GM19239 (cell line): ENCODE results near the gene ALX3.
"Not testable (repeated sequence)": the region's sequence is repeated elsewhere in the genome, so short reads cannot be mapped to it uniquely, and the experiment has no call there.

Experiments used
- DNase-seq: peaks from one replicate; pipeline ENCODE4 v3.0.0; 2011; ENCODE audit warnings: low spot score; ENCODE audit not compliant: insufficient read length
- FAIRE-seq: peaks from 2 replicates; lab custom pipeline; 2011; peaks lifted over from hg19 to GRCh38; lab: Jason Lieb, UNC

ALX3 gene

GRCh38 chr1:110049801-110050601, 20.5 kb downstream of the ALX3 start:
- FAIRE-seq (no peak), DNase-seq (no peak)

- no peak for DNase-seq
- FAIRE-seq: no peak
Observed at GRCh38 chr1:110048923-110049601, 21.4 kb downstream of the ALX3 start.

- DNase-seq (no peak), FAIRE-seq (no peak)
Observed at GRCh38 chr1:110048240-110048639, 22.2 kb downstream of the ALX3 start.

- FAIRE-seq (no peak), DNase-seq (no peak)
Observed at GRCh38 chr1:110047463-110047862, 23.0 kb downstream of the ALX3 start.

GRCh38 chr1:110043016-110043415, 27.5 kb downstream of the ALX3 start:
- DNase-seq (no peak), FAIRE-seq (no peak)

GRCh38 chr1:110040548-110040947, 29.9 kb downstream of the ALX3 start:
- no peak for FAIRE-seq
- no peak for DNase-seq

GRCh38 chr1:110039641-110040040, 30.8 kb downstream of the ALX3 start:
- no peak for DNase-seq
- FAIRE-seq: no peak

GRCh38 chr1:110038271-110038670, 32.2 kb downstream of the ALX3 start:
- FAIRE-seq: no peak
- DNase-seq: no peak

GRCh38 chr1:110035236-110035752, 35.2 kb downstream of the ALX3 start:
- DNase-seq (no peak), FAIRE-seq (no peak)

GRCh38 chr1:110034451-110035235, 35.8 kb downstream of the ALX3 start, which contains the start of gene STRIP1:
STRIP1 (plus strand) TSS chr1:110034624; CDS start chr1:110034638, 14 bp downstream.
- DNase-seq (peak; percentile 81), FAIRE-seq (peak; percentile 90)

GRCh38 chr1:110034040-110034450, 36.4 kb downstream of the ALX3 start:
- FAIRE-seq (no peak), DNase-seq (no peak)

- FAIRE-seq (no peak), DNase-seq (no peak)
Observed at GRCh38 chr1:110033421-110033820, 37.1 kb downstream of the ALX3 start.

GRCh38 chr1:110032327-110032726, 38.1 kb downstream of the ALX3 start:
- no peak for DNase-seq
- FAIRE-seq: no peak

- FAIRE-seq: not testable (repeated sequence)
Observed at GRCh38 chr1:110030687-110031086, 39.8 kb downstream of the ALX3 start.

GRCh38 chr1:110024613-110025012, 45.9 kb downstream of the ALX3 start:
- DNase-seq (no peak), FAIRE-seq (no peak)

More at GRCh38 chr1:110030687-110031086, 39.8 kb downstream of the ALX3 start:
- DNase-seq: not testable (repeated sequence)

GRCh38 chr1:110021285-110021684, 49.2 kb downstream of the ALX3 start:
- DNase-seq (no peak), FAIRE-seq (no peak)

- no peak for FAIRE-seq
- no peak for DNase-seq
Observed at GRCh38 chr1:110019770-110020169, 50.7 kb downstream of the ALX3 start.

- no peak for FAIRE-seq
Observed at GRCh38 chr1:110018396-110018795, 52.1 kb downstream of the ALX3 start.

GRCh38 chr1:110017792-110018191, 52.7 kb downstream of the ALX3 start:
- no peak for DNase-seq
- FAIRE-seq: no peak

More at GRCh38 chr1:110018396-110018795, 52.1 kb downstream of the ALX3 start:
- DNase-seq: no peak

GRCh38 chr1:110012100-110012780, 58.2 kb downstream of the ALX3 start:
- FAIRE-seq: peak; percentile 63
- DNase-seq: peak; percentile 41
